ENCODE results near the gene EAF2.
"Not testable (repeated sequence)": the region's sequence is repeated elsewhere in the genome, so short reads cannot be mapped to it uniquely, and the experiment has no call there.

The EAF2 gene

DNA sequence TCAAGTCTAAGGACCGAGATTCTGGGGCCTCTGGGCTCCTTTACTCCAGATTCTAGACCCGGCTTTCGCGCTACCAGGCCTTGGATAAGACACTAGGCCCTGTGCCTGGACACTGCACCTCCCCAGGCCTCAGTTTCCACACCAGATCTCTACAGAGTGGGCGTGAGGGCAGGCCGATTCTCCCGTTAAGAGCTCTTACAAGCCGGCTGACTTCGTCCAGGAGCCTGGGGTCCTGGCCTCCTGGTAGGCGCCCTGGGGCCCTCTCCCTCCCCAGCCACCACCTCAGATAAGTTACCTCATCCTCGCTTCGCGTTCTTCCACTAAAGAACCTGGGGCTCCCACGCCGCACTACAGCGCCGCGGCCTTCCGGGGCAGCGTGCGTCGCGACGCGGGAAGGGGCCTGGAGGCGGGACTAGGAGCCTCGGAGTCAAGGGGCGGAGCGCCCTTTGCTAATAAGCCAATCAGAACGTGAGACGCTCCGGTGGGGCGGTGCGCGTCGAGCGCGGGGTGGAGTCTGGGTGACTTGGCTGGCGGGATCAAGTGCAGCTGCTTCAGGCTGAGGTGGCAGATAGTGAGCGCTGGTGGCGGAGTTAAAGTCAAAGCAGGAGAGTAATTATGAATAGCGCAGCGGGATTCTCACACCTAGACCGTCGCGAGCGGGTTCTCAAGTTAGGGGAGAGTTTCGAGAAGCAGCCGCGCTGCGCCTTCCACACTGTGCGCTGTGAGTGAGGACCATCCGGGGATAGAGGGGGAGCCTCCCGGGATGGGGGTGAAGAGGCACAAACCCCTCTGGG lies at the start of gene EAF2, which contains the start of gene IQCB1:
Gene EAF2 (plus strand): TSS at position 539 of the 794 bp plus-strand sequence. CDS start 77 bp downstream, at position 616.
Gene IQCB1 (minus strand): TSS at position 390 of the 794 bp plus-strand sequence. CDS start 6,100 bp downstream, outside the sequence.
- peak; percentile 92 for DNase-seq (ENCODE audit: low read depth)

DNA sequence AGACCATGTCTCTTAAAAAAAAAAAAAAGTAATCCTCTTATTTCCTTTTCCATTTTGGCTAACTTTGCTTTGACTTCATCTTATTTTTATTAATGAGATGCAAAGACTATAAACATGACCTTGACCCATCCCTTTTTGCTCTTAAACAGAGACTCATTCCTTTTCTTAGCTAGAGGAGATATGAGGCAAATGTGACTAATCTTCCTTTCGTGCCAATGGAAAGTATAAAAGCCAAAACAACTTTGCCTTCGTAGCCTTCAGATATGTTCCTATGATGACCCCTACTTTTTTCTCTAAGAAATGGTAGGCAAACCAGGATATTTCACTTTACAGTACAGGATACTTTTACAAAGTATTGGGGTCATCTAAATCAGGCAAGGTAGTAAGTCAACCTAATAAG lies 48.5 kb upstream of the EAF2 start:
- no peak for DNase-seq (ENCODE audit: low read depth)

GRCh38 chr3:121793078-121793477 lies 41.9 kb upstream of the EAF2 start:
- DNase-seq (ENCODE audit: low read depth) = no peak

GRCh38 chr3:121794264-121794983 lies 40.6 kb upstream of the EAF2 start:
- no peak for DNase-seq (ENCODE audit: low read depth)

- no peak for DNase-seq (ENCODE audit: low read depth)
Measured at GRCh38 chr3:121796970-121797369, 38.0 kb upstream of the EAF2 start.

GRCh38 chr3:121800906-121801305 lies 34.1 kb upstream of the EAF2 start:
- no peak for DNase-seq (ENCODE audit: low read depth)

- DNase-seq (ENCODE audit: low read depth) = no peak
Measured at GRCh38 chr3:121803771-121804320, 31.2 kb upstream of the EAF2 start.

GRCh38 chr3:121809249-121809648 lies 25.8 kb upstream of the EAF2 start:
- no peak for DNase-seq (ENCODE audit: low read depth)

DNA sequence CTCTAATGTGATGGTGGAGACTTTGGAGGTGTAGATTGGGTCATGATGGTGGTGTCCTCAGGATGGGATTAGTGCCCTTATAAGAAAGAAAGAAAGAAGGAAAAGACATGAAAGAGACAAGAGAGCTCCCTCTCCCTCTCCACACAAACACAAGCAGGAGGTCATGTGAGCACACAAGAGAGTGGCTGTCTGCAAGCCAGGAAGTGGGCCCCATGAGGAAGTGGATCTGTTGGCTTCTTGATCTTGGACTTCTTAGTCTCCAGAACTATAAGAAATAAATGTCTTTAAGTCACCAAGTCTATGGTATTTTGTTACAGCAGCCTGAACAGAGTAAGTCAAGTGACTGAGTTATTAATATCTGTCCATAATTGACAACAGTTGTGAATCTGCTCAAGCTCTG lies 17.3 kb upstream of the EAF2 start:
- no peak for DNase-seq (ENCODE audit: low read depth)

- no peak for DNase-seq (ENCODE audit: low read depth)
Measured at GRCh38 chr3:121818578-121818977, 16.4 kb upstream of the EAF2 start.

DNA sequence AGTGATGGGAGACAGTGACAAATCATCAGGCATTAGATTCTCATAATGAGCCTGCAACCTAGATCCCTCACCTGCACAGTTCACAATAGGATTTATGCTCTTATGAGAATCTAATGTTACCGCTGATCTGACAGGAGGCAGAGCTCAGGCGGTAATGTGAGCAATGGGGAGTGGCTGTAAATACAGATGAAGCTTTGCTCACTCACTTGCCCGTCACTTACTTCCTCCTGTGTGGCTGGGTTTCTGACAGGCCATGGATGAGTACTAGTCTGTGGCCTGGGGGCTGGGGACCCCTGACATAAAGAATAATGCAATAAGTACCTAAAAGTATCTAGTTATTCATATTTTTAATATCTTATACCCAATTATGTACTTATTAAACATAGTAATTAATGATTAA lies 15.8 kb upstream of the EAF2 start:
- no peak for DNase-seq (ENCODE audit: low read depth)

GRCh38 chr3:121821421-121822199 lies 13.4 kb upstream of the EAF2 start:
- no peak for DNase-seq (ENCODE audit: low read depth)

DNA sequence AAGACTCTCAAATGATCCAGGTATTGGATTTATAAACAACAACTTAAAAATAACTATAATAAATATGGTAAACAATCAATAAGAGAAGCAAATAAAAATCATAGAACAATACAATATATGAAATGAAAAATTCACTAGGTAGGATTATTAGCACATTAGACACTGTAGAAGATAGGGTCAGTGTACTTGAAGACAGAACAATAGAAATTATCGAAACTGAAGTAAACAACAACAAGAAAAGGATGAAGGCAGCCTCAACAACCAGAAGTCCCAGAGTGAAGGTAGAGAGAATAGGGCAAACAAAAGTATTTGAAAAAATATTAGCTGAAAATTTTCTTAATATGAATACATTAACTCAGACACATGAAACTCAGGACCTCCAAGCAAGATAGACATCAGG lies 12.0 kb upstream of the EAF2 start:
- DNase-seq (ENCODE audit: low read depth) = no peak

- no peak for DNase-seq (ENCODE audit: low read depth)
Measured at GRCh38 chr3:121834157-121834670, 795 bp upstream of the EAF2 start.

GRCh38 chr3:121835465-121835801 lies 424 bp downstream of the EAF2 start:
- DNase-seq (ENCODE audit: low read depth) = no peak

DNA sequence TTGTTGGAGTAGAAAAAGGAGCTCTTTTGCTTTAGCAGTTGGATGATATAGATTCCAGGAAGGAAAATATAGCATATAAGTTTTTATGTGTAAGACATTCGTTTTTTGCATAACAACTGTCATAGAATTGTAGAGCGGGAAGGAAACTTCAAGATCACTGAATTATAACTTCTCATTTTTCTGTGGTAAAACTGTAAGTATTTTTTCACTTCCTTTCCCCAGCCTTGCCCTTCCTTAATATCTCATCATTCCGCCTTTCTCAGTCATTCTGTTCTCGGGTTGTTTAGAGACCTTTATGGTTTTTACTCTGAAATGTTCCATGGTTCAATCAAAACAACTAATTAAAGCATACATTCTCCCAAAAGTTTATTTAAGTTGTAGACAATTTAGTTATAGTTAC lies 1.1 kb downstream of the EAF2 start:
- no peak for DNase-seq (ENCODE audit: low read depth)

- DNase-seq (ENCODE audit: low read depth) = no peak
Measured at GRCh38 chr3:121836481-121836880, 1.5 kb downstream of the EAF2 start.

DNA sequence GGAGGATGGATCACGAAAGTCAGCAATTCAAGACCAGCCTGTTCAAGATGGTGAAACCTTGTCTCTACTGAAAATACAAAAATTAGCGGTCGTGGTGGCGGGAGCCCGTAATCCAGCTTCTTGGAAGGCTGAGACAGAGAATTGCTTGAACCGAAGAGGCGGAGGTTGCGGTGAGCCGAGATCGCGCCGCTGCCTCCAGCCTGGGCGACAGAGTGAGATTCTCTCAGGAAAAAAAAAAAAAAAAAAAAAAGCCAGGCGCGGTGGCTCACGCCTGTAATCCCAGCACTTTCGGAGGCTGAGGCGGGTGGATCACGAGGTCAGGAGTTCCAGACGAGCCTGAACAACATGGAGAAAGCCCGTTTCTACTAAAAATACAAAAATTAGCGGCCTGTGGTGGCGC lies 5.0 kb downstream of the EAF2 start:
- DNase-seq (ENCODE audit: low read depth) = no peak

DNA sequence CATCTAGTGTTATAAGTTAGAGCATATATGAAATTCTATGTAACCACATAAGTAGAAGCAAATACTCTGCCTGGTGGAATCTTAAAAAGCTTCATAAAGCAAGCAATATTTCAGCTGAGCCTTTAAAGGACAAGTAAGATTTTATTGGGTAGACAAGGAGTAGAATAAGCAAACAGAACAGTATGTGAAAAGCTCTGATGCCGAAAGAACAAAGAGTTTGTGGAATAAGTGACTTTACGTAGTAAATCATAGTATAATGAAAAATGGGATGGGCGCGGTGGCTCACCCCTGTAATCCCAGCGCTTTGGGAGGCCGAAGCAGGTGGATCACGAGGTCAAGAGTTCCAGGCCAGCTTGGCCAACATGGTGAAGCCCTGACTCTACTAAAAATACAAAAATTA lies 9.9 kb downstream of the EAF2 start:
- DNase-seq (ENCODE audit: low read depth) = no peak

DNA sequence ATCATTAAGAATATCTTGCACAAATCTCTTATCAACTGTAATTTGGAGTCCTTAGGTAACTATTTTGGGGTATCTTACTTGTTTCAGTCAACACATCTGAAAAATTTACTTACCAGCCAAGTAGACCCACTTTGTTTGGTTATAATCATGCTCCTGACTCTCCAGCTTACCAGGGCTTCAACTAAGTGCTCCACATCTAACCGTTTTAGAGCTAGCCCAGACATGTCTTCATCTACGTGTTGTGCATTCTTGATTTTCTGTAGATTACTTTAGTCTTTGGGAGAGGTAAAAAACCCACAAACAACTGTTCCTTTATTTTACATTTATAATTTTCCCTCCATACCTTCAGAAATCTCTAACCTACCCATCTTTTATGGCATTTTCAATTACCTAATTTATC lies 17.2 kb downstream of the EAF2 start:
- DNase-seq (ENCODE audit: low read depth) = no peak

GRCh38 chr3:121855555-121855954 lies 20.5 kb downstream of the EAF2 start:
- DNase-seq (ENCODE audit: low read depth) = no peak

DNA sequence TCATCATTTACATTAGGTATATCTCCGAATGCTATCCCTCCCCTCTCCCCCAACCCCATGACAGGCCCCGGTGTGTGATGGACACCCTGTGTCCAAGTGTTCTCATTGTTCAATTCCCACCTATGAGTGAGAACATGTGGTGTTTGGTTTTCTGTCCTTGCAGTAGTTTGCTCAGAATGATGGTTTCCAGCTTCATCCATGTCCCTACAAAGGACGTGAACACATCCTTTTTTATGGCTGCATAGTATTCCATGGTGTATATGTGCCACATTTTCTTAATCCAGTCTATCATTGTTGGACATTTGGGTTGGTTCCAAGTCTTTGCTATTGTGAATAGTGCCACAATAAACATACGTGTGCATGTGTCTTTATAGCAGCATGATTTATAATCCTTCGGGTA lies 22.8 kb downstream of the EAF2 start:
- not testable (repeated sequence) for DNase-seq (ENCODE audit: low read depth)
